Stimulated activated CD8-positive, alpha-beta memory T cell treated with anti-CD3 and anti-CD28 coated beads, Interleukin-12 subunit alpha, Interleukin-12 subunit beta, amount 100 ng/mL, for 24 hours (primary cell): ENCODE data around the gene PIWIL1.

Experiments
- DNase-seq: peaks from one replicate; pipeline ENCODE4 v3.0.0-alpha.2; 2020; ENCODE audit errors: extremely low read depth

Gene PIWIL1

GRCh38 chr12:130337488-130338303 lies at the start of gene PIWIL1:
Gene PIWIL1, plus strand, starts transcription at chr12:130337887. Its CDS starts 4,705 bp downstream, at chr12:130342592.
- no peak for DNase-seq

DNA sequence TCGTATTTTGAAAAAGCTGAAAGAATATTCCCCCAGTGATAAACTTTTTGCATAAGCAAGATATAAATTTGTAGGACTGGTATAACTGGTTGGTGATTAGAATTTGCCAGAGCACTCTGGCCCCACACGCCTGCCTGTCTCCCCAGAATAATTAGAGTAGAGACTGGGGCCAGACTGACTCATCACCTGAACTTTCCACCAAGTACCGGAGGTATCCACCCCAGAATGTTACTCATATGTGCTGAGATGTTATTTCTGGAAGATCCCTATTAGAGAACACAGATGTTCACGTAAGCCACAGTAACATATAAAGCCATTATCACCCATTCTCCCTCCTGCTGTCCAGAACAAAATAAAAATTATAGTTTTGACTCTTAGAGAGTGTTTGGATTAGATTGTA lies 49.5 kb upstream of the PIWIL1 start:
- no peak for DNase-seq

GRCh38 chr12:130288691-130289090 lies 49.0 kb upstream of the PIWIL1 start:
- no peak for DNase-seq

DNA sequence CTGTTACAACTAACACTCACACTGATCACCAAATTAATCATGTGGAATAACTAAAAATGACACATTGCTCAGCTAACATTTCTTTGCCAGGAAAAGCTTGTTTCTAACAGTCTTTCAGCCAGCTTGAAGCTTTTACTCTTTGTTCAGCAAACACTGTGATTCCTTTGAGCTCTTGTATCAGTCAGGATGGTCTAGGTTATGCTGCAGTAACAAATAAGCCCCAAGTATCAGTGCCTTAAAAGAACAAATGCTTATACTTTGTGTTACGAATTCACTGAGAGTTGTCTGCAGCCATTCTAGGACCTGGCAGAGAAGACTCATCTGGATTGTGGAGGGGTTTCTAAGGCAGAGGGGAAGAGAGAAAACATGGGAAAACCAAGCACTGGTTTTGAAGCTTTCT lies 47.6 kb upstream of the PIWIL1 start:
- DNase-seq = no peak

DNA sequence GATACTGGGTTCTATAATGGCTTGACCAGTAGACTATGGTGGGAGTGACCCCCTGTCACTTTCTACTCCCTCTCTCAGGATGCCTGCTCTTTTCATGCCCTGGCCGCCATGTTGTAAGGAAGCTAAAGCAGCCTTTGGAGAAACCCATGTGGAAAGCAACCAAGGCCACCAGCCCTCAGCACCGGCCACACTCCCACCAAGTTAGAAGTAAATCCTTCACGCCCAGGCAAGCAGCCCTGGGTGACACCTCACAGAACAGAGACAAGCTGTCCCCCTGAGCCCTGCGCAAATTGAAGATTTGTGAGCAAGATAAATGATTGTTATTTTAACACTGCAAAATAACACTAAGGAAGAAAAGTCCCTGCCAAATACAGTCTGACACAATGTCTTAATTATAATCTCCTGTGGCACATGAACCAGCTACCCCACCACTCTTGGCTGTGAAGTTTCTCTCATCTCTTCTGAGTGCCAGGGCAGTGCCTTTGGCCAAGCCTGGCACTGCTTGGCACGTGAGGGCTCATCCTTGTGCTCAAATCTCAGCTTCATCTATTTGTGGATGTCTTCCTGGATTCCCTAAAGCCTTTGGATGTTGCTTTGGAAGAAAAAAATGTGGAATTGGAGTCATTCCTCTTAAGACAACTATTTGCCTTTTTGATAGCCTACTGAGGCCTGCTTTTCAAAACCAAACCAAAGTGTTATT lies 39.2 kb upstream of the PIWIL1 start:
- DNase-seq = no peak

GRCh38 chr12:130299574-130299973 lies 38.1 kb upstream of the PIWIL1 start:
- DNase-seq = no peak

- no peak for DNase-seq
These were observed 37.6 kb upstream of the PIWIL1 start for GRCh38 chr12:130300090-130300489.

GRCh38 chr12:130300737-130301535 lies 36.8 kb upstream of the PIWIL1 start:
- no peak for DNase-seq

DNA sequence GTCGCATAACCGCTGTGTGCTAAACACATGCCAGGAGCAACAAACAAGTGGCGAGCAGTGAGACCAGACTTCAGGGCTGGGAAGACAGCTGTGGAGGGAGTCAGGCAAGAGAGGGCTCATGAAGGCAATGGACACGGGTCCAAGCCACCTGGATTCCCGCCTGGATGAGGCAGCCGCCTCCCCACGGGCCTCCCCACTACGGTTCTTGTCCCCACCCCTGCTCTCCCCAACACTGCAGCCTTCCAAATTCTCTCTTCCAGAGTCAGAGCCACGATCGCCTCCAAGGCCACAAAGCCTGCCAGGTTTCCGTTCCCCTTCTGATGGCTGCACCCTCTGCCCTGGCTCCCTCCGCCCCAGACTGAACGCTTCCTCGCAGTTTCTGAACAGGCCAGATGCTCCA lies 36.1 kb upstream of the PIWIL1 start:
- no peak for DNase-seq

- no peak for DNase-seq
These were observed 33.9 kb upstream of the PIWIL1 start for GRCh38 chr12:130303781-130304180.

DNA sequence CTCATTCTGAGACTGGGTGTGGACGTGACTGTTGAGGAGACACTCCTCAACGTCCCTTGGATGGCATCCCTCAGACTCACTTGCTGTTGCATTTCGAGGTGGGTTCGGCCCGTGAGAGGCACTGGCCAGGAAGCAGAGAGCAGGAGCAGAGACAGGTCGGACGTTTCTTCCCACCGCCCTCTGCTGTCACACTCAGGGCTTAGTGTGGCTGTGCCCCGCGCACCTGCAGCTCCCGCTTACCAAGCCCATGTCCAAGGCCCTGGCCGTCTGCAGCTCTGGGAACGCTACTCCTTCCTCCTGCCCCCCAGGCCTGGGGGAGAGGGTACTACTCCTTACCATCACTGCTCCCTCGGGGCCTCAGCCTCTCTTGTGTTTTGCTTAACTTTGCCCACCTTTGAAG lies 29.8 kb upstream of the PIWIL1 start:
- no peak for DNase-seq

DNA sequence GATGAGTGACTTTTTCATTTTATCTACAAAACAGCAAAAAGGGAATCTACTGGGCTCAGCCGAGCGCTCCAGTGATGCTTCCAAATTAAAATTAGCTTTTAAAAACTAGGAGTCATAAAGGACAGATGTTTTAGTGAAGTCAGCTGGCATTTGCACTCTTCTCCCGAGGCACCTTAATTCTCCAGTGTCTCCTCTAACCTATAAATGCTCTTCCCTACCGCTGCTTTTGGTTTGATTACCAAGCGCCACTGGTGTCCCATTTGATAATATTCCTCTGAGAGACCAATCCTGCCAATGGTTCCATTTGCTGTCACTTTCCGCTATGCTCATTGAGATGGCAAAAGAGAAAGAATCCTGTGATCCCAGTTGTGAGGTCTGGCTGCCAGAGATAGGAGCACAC lies 29.3 kb upstream of the PIWIL1 start:
- no peak for DNase-seq

GRCh38 chr12:130316251-130316650 lies 21.4 kb upstream of the PIWIL1 start:
- DNase-seq = no peak

- DNase-seq = no peak
These were observed 17.2 kb upstream of the PIWIL1 start for GRCh38 chr12:130320536-130320935.

DNA sequence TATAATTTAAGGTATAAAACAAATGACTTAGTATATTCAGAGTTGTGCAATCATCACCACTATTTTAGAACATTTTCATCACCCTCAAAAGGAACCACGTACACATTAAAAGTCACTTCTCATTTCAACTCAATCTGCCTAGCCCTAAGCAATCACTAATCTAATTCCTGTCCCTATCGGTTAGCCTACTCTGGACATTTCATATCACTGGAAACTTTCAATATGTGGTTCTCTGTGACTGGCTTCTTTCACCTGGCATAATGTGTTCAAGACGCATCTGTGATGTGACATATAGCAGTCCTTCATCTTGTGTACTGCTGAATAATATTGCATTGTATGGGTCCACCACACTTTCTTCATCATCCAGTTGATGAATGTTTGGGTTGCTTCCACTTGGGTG lies 15.4 kb upstream of the PIWIL1 start:
- DNase-seq = no peak

DNA sequence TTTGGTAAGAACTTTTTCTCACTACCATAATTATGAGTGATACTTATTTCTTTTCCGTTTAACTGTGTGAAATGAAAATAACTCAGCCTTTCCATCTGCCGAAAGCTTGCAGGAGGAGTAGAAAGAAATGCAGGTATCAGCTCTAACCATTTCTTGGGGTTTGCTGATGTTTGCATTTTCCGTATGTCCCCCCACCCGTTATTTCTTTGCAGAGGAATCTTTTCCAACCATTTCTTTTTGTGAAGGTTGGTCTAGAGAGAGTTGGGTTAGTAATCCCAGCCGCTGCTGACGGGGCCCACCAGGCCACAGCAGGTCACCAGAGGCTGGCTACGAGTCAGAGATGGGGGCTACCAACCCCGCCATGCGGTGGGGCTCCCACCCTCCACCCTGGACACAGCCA lies 7.0 kb upstream of the PIWIL1 start:
- no peak for DNase-seq

DNA sequence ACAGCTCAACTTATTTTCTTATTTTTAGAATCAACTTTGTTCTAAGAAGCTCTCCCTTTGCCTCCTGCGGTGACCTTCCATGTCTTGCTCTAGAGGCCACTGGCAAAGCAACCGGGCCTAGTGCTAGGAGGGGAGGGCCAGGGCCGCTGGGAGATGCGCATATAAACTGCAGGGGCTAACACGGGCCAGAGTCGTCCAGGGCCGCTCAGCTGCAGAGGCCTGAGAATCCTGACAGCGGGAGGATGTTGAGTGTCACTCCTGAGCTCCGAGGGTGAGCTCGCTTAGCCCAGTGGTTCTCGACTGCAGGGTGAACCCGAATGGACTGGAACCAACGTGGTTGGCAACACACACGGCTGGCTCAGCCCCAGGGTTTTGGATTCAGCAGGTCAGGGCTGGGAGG lies 6.5 kb upstream of the PIWIL1 start:
- no peak for DNase-seq

DNA sequence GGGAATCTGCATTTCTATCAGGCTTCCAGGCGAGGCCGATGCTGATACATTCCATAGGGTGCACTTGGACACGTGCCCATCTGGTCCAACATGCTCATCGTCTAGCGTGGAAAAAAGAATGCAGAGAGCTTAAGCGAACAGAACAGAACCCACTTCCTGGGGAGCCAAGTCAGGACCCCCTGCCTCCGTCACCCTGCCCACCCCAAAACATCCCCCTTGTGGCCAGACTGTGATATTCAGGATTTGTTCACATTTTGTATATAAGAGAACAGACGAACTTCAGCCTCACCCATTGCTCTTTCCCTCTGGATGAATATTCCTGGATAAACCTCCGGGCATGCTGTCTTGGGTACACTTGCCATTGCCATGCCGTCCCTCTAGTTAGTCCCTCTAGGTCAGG lies 4.3 kb upstream of the PIWIL1 start:
- DNase-seq = no peak

DNA sequence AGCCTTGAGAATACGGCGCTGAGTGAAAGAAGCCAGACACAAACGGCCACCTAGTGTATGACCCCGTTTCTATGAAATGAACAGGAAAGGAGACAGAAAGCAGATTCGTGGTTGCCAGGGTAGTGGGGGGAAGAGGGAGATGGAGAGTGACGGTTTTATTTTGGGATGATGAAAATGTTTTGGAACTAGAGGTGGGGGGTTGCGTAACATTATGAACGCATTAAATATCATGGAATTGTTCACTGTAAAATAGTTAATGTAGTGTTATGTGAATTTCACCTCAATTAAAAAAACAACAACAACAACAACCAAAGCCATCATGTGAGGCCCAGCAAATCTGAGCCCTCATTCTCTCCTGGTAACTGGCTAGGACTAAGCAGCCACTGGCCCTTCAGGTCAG lies 3.3 kb upstream of the PIWIL1 start:
- DNase-seq = no peak

- no peak for DNase-seq
These were observed 2.8 kb upstream of the PIWIL1 start for GRCh38 chr12:130334937-130335336.

- DNase-seq = no peak
These were observed 1.9 kb upstream of the PIWIL1 start for GRCh38 chr12:130335517-130336392.
